ENCODE results near the gene SOCS1.

The SOCS1 gene

GRCh38 chr16:11257131-11257938, 1.3 kb upstream of the SOCS1 start:
- H3K27ac ChIP-seq, result no peak overlapping the region
- TF ChIP-seq ZFX (IDR thresholded peaks at IDR 0.05; ENCODE audit: borderline replicate concordance) (no peak), CTCF (IDR thresholded peaks at IDR 0.05) (peak; percentile 85)

- TF ChIP-seq CTCF (IDR thresholded peaks at IDR 0.05), result no peak
- TF ChIP-seq ZFX (IDR thresholded peaks at IDR 0.05; ENCODE audit: borderline replicate concordance), result no peak
- H3K27ac ChIP-seq, result peak overlapping the region; percentile 54; the same call in 1 of the 2 replicates
Observed at GRCh38 chr16:11256661-11257130, 692 bp upstream of the SOCS1 start.

GRCh38 chr16:11254913-11255736, 879 bp downstream of the SOCS1 start:
- no peak for TF ChIP-seq ZFX (IDR thresholded peaks at IDR 0.05; ENCODE audit: borderline replicate concordance)
- no peak for TF ChIP-seq CTCF (IDR thresholded peaks at IDR 0.05)
- no peak overlapping the region for H3K27ac ChIP-seq

- TF ChIP-seq ZFX (IDR thresholded peaks at IDR 0.05; ENCODE audit: borderline replicate concordance) (no peak), CTCF (IDR thresholded peaks at IDR 0.05) (no peak)
Observed at GRCh38 chr16:11253995-11254912, 1.8 kb downstream of the SOCS1 start.

GRCh38 chr16:11253009-11253994, 2.7 kb downstream of the SOCS1 start:
- H3K27ac ChIP-seq, result no peak overlapping the region
- no peak for TF ChIP-seq ZFX (IDR thresholded peaks at IDR 0.05; ENCODE audit: borderline replicate concordance)
- TF ChIP-seq CTCF (IDR thresholded peaks at IDR 0.05), result no peak

More at GRCh38 chr16:11253995-11254912, 1.8 kb downstream of the SOCS1 start:
- no peak overlapping the region for H3K27ac ChIP-seq

- no peak overlapping the region for H3K27ac ChIP-seq
- TF ChIP-seq CTCF (IDR thresholded peaks at IDR 0.05) (no peak), ZFX (IDR thresholded peaks at IDR 0.05; ENCODE audit: borderline replicate concordance) (no peak)
Observed at GRCh38 chr16:11252482-11252931, 3.5 kb downstream of the SOCS1 start.
